ENCODE results near the gene E2F4.

DNA sequence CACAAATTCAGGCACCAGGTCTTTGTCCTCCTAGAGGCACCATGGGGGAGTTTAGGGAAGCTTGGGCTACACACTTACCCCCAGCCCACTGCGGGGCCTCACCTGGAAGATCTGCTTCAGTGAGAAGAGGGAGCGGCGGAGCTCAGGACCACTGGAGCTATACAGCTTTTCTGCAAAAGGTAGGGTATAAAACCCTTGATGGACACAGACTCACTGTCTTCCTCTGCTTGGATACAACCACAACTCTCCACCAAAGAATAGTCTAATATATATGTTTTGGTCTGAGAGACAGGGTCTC lies 46.3 kb downstream of the E2F4 start:
- TF ChIP-seq, protein P1, sequence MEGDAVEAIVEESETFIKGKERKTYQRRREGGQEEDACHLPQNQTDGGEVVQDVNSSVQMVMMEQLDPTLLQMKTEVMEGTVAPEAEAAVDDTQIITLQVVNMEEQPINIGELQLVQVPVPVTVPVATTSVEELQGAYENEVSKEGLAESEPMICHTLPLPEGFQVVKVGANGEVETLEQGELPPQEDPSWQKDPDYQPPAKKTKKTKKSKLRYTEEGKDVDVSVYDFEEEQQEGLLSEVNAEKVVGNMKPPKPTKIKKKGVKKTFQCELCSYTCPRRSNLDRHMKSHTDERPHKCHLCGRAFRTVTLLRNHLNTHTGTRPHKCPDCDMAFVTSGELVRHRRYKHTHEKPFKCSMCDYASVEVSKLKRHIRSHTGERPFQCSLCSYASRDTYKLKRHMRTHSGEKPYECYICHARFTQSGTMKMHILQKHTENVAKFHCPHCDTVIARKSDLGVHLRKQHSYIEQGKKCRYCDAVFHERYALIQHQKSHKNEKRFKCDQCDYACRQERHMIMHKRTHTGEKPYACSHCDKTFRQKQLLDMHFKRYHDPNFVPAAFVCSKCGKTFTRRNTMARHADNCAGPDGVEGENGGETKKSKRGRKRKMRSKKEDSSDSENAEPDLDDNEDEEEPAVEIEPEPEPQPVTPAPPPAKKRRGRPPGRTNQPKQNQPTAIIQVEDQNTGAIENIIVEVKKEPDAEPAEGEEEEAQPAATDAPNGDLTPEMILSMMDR (conservative IDR thresholded peaks at IDR 0.05; ENCODE audit: low read depth in 2 of 2) = no peak
- TF ChIP-seq EZH2 (IDR thresholded peaks at IDR 0.05; ENCODE audit: low read depth, unreplicated experiment) (no peak), REST (IDR thresholded peaks at IDR 0.05; ENCODE audit: unreplicated experiment) (no peak), CREB1 (CRISPR knock-in tag; IDR thresholded peaks at IDR 0.05; ENCODE audit: low read depth) (no peak), ZNF114 (CRISPR knock-in tag; IDR thresholded peaks at IDR 0.05) (no peak), POLR2AphosphoS5 (IDR thresholded peaks at IDR 0.05; ENCODE audit: low read depth) (no peak), EZH2phosphoT487 (IDR thresholded peaks at IDR 0.05; ENCODE audit: unreplicated experiment) (no peak), JUNB (IDR thresholded peaks at IDR 0.05; ENCODE audit: unreplicated experiment) (no peak)
